Ishikawa (cell line): ENCODE data around the gene OGT.
A peak's percentile ranks its signal among the peaks of the same experiment; 100 is the strongest.

Source experiments
- CEBPB ChIP-seq: IDR thresholded peaks from 2 replicates; pipeline ENCODE4 v1.6.1; 2012
- CREB1 ChIP-seq: IDR thresholded peaks from 2 replicates; pipeline ENCODE4 v1.6.1; 2012; ENCODE audit warnings: low read depth
- EGR1 ChIP-seq: IDR thresholded peaks from 2 replicates; pipeline ENCODE4 v1.6.1; 2012
- EP300 ChIP-seq: IDR thresholded peaks from 2 replicates; pipeline ENCODE4 v1.6.1; 2012; ENCODE audit warnings: borderline replicate concordance
- FOXM1 ChIP-seq: IDR thresholded peaks from 2 replicates; pipeline ENCODE4 v1.6.1; 2012; ENCODE audit warnings: low read depth, borderline replicate concordance
- MAX ChIP-seq: IDR thresholded peaks from 2 replicates; pipeline ENCODE4 v1.6.1; 2012
- NFIC ChIP-seq: IDR thresholded peaks from 2 replicates; pipeline ENCODE4 v1.6.1; 2012
- RAD21 ChIP-seq: IDR thresholded peaks from 2 replicates; pipeline ENCODE4 v1.6.1; 2012; ENCODE audit warnings: low read depth
- REST ChIP-seq: IDR thresholded peaks from 2 replicates; pipeline ENCODE4 v1.6.1; 2012; ENCODE audit warnings: low read depth, mild to moderate bottlenecking
- TAF1 ChIP-seq: IDR thresholded peaks from 2 replicates; pipeline ENCODE4 v1.6.1; 2012; ENCODE audit warnings: low read depth, mild to moderate bottlenecking
- TCF12 ChIP-seq: IDR thresholded peaks from 2 replicates; pipeline ENCODE4 v1.6.1; 2012; ENCODE audit warnings: low read depth
- TEAD4 ChIP-seq: IDR thresholded peaks from 2 replicates; pipeline ENCODE4 v1.6.1; 2012
- USF1 ChIP-seq: IDR thresholded peaks from 2 replicates; pipeline ENCODE4 v1.6.1; 2012
- YY1 ChIP-seq: IDR thresholded peaks from 2 replicates; pipeline ENCODE4 v1.6.1; 2012; ENCODE audit warnings: low read depth
- ZBTB7A ChIP-seq: IDR thresholded peaks from 2 replicates; pipeline ENCODE4 v1.6.1; 2012; ENCODE audit warnings: low read depth

The OGT gene

GRCh38 chrX:71543316-71543715, 10.4 kb downstream of the OGT start:
- TF ChIP-seq TEAD4 (no peak), NFIC (0 out of 2 replicates have a peak, but pooled peaks have one; percentile 38), YY1 (no peak), FOXM1 (no peak)

GRCh38 chrX:71545364-71545763, 12.5 kb downstream of the OGT start:
- no peak for TF ChIP-seq FOXM1
- no peak for TF ChIP-seq TCF12
- no peak for TF ChIP-seq YY1
- no peak for TF ChIP-seq NFIC
- no peak for TF ChIP-seq USF1
- no peak for TF ChIP-seq MAX
- TF ChIP-seq TAF1: no peak
- no peak for TF ChIP-seq REST
- TF ChIP-seq RAD21: no peak

GRCh38 chrX:71546879-71547278, 14.0 kb downstream of the OGT start:
- TF ChIP-seq CEBPB (0 out of 2 replicates have a peak, but pooled peaks have one; percentile 13), FOXM1 (no peak), NFIC (no peak), EGR1 (no peak), USF1 (no peak), TEAD4 (no peak)

GRCh38 chrX:71547339-71547738, 14.4 kb downstream of the OGT start:
- TF ChIP-seq USF1 (no peak), EGR1 (no peak), ZBTB7A (no peak), TCF12 (no peak), CEBPB (no peak), CREB1 (no peak), TEAD4 (no peak), YY1 (no peak), REST (no peak), FOXM1 (no peak), MAX (no peak), RAD21 (no peak), TAF1 (no peak), EP300 (no peak), NFIC (no peak)

GRCh38 chrX:71549986-71550385, 17.1 kb downstream of the OGT start:
- TF ChIP-seq FOXM1: no peak

GRCh38 chrX:71550578-71550977, 17.7 kb downstream of the OGT start:
- TF ChIP-seq ZBTB7A (no peak), REST (no peak), CREB1 (no peak), RAD21 (no peak), TCF12 (no peak), MAX (no peak), EP300 (no peak), USF1 (no peak), CEBPB (no peak), TEAD4 (no peak), EGR1 (no peak), NFIC (no peak)
